ENCODE measurements around the gene C6orf89. TPM values are rescaled to one million over a fixed set of nuclear protein-coding genes. Genes with fewer than 3 reads are reported as not detected.

C6orf89 gene
- total and polyA plus RNA-seq, 8 donors: 11.6 to 39.2 (median 30.6) TPM

DNA sequence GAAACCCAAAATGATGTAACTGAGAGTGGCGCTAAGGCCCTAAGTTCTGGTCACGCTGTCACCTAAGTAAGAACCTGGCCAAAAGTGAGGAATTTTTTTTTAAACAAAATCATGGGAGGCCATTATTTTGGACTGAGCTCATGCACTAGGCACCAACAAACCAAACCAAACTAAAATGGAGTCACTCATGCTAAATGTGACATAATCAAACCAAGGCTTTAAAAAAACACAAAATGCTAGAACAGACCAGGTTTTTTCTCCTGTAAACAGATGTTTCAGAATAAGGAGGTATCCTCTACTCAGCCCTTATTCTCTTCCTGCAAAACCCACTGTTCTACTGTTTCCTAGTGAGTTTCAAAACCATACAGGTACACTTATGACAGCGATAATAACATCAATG lies 1.1 kb upstream of the C6orf89 start:
- FAIRE-seq (no peak), ATAC-seq (no peak), DNase-seq (no peak)
- Histone ChIP-seq H3K36me3 (no peaks in the 10 kb centered on the region), H3K27ac (no peak overlapping the region), H3K4me1 (peaks cover 4 to 12% (median 10%) of the 10 kb centered on the region in 3 donors), H3K9me3 (no peaks in the 10 kb centered on the region), H3K4me3 (no peak overlapping the region), H3K27me3 (no peaks in the 10 kb centered on the region)
- 97 to 100% methylated on average over 3 of the region's 3 CpGs for WGBS, 2 donors
- intact Hi-C loops (cut with DNase I): loop anchor here in 1 of 3 donors (10.0 kb wide), 1 partner anchor 130 kb away; no protein-coding TSS in a partner anchor
- TF ChIP-seq, protein P1, sequence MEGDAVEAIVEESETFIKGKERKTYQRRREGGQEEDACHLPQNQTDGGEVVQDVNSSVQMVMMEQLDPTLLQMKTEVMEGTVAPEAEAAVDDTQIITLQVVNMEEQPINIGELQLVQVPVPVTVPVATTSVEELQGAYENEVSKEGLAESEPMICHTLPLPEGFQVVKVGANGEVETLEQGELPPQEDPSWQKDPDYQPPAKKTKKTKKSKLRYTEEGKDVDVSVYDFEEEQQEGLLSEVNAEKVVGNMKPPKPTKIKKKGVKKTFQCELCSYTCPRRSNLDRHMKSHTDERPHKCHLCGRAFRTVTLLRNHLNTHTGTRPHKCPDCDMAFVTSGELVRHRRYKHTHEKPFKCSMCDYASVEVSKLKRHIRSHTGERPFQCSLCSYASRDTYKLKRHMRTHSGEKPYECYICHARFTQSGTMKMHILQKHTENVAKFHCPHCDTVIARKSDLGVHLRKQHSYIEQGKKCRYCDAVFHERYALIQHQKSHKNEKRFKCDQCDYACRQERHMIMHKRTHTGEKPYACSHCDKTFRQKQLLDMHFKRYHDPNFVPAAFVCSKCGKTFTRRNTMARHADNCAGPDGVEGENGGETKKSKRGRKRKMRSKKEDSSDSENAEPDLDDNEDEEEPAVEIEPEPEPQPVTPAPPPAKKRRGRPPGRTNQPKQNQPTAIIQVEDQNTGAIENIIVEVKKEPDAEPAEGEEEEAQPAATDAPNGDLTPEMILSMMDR (IDR thresholded peaks at IDR 0.05): no peak

DNA sequence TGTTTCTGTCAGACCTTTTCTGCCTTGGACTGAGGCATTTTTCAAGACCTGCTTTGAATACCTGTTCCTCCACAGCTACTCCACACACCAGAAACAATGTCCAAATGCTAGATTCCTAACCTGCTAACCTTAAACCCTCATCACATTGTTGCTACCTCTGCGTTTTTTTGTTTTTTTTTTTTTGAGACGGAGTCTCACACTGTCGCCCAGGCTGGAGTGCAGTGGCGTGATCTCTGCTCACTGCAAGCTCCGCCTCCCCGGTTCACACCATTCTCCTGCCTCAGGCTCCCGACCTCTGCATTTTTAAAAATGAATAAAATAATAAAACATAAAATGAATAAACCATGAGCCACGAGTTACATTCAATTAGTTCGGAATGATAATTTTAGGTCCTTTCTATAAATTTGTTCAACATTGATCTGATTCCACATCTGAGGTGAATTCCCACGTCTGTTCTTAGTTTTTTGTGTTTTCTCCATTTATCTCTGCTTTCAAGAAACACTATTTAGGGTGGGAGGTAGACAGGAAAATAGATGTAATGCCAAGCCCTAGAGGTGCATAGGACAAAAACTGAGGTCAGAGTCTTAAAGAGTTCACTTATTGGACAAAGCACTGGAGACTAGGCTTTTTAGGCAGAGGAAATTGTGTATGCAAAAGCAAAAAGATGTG lies 1.3 kb downstream of the C6orf89 start:
- 56 to 60% methylated on average over 10 of the region's 10 CpGs for WGBS, 2 donors
- TF ChIP-seq, protein P1 (IDR thresholded peaks at IDR 0.05): no peak
- peaks cover 4 to 12% (median 10%) of the 10 kb centered on the region in 3 donors for H3K4me1 ChIP-seq

DNA sequence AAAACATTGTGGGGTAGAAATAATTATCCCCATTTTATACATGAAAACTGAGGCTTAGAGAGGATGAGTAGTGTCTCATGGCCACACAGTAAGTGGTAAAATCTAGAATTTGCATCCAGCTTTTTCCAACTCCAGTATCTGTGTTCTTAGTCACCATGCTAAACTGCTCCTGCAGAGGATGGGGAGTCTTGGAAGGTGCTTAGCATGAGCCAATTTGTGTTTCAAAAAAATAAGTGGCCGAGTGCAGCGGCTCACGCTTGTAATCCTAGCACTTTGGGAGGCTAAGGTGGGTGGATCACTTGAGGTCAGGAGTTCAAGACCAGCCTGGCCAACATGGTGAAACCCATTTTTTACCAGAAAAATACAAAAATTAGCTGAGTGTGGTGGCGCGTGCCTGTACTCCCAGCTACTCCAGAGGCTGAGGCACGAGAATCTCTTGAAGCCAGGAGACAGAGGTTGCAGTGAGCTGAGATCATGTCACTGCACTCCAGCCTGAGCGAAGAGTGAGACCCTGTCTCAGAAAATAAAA lies 2.4 kb downstream of the C6orf89 start:
- Histone ChIP-seq H3K4me3 (no peak overlapping the region), H3K36me3 (no peaks in the 10 kb centered on the region), H3K9me3 (no peaks in the 10 kb centered on the region), H3K27me3 (no peaks in the 10 kb centered on the region), H3K4me1 (peaks cover 4 to 12% (median 10%) of the 10 kb centered on the region in 3 donors), H3K27ac (no peak overlapping the region)
- DNase-seq: no peak
- ATAC-seq: no peak
- TF ChIP-seq, protein P1 (IDR thresholded peaks at IDR 0.05): no peak
- WGBS, 2 donors: 91 to 93% methylated on average over 7 of the region's 7 CpGs
- no peak for FAIRE-seq
- intact Hi-C loops (cut with DNase I): loop anchor here in 1 of 3 donors (10.0 kb wide), 1 partner anchor 127 kb away; no protein-coding TSS in a partner anchor

More for the DNA sequence above, 1.3 kb downstream of the C6orf89 start:
- intact Hi-C loops (cut with DNase I): loop anchor here in 1 of 3 donors (10.0 kb wide), 1 partner anchor 128 kb away; no protein-coding TSS in a partner anchor
- Histone ChIP-seq H3K27me3 (no peaks in the 10 kb centered on the region), H3K4me3 (peak overlapping the region in 2 of 4 donors; percentile 70 to 82), H3K36me3 (no peaks in the 10 kb centered on the region), H3K9me3 (no peaks in the 10 kb centered on the region), H3K27ac (no peak overlapping the region)
- no peak for FAIRE-seq
- no peak for DNase-seq
- ATAC-seq: no peak

DNA sequence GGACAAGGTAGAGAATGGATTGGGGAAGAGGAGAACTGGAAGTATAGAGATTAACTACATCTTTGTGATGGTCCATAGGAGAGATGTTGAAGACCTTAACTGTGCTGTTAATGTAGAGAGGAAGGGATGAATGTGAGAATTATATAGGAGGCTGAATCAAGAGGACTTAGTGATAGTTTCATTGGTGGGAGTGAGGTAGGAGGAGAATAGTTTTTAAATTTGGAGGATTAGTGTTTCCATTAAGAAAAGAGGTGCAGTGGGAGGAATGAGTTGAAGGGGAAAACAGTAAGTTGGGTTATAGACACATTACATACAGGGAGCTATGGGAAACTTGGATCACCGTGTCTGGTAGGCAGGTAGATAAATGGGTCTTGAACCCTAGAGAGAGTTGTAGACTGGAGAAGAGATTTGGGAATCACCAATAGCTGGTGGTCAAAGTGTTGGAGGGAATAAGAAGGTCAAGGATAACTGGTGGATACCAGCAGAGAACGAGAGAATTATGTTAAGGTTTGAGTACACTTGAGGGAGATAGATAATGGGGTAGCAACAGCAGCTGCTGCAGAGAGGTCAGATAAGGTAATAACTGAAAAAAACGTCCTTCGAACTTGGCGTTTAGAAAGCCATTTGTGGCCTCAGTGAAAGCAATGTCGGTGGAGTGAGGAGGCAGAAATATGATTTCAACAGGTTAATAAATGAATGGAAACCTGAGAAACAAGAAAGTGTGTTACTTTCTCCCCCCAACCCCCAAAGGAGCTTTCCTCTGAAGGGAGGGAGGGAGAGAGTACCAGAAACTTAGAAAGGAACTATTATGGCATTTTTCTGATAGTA lies 3.1 kb downstream of the C6orf89 start:
- 8 to 9% methylated on average over 6 of the region's 6 CpGs for WGBS, 2 donors
- ATAC-seq (no peak), DNase-seq (no peak), FAIRE-seq (no peak)
- Histone ChIP-seq H3K4me3 (no peak overlapping the region), H3K9me3 (no peaks in the 10 kb centered on the region), H3K4me1 (peaks cover 4 to 12% (median 10%) of the 10 kb centered on the region in 3 donors), H3K27me3 (no peaks in the 10 kb centered on the region), H3K36me3 (no peaks in the 10 kb centered on the region), H3K27ac (no peak overlapping the region)
- intact Hi-C loops (cut with DNase I): loop anchor here in 1 of 3 donors (10.0 kb wide), 1 partner anchor 126 kb away; no protein-coding TSS in a partner anchor
- TF ChIP-seq, protein P1 (IDR thresholded peaks at IDR 0.05): no peak

All from pancreas (tissue), 10 donors.